HepG2 (cell line): ENCODE results near the gene RNF38. TPM values are rescaled to one million over a fixed set of nuclear protein-coding genes. Genes with fewer than 3 reads are reported as not detected.
A peak's percentile ranks its signal among the peaks of the same experiment; 100 is the strongest.

Experiments
- ARHGAP35 ChIP-seq: sonication (generic); formaldehyde crosslinking; IDR thresholded peaks from 2 replicates; pipeline ENCODE4 v1.9.0; 2022; ENCODE audit warnings: mild to moderate bottlenecking, inconsistent platforms, moderate library complexity, missing genetic modification reagents, borderline replicate concordance
- DRAP1 ChIP-seq: IDR thresholded peaks from 2 replicates; pipeline ENCODE4 v1.6.1; 2016; ENCODE audit warnings: missing genetic modification reagents, missing compliant biosample characterization
- GABPA ChIP-seq, 2 experiments: IDR thresholded peaks; 2 replicates each; pipeline ENCODE4 v1.6.1; 2011 to 2016; ENCODE audit warnings: low read depth in 2 of 2, low read length in 1 of 2, missing biosample characterization in 1 of 2, missing genetic modification characterization in 1 of 2
- HCFC1 ChIP-seq: fragments of 150-350 bp; IDR thresholded peaks from 2 replicates; pipeline ENCODE4 v1.6.1; 2014; ENCODE audit warnings: low read depth, low read length
- HNF1B ChIP-seq: sonication (generic); formaldehyde crosslinking; IDR thresholded peaks from 2 replicates; pipeline ENCODE4 v1.5.1; 2020; ENCODE audit warnings: mild to moderate bottlenecking, moderate library complexity, missing genetic modification reagents
- MAF1 ChIP-seq: sonication (generic); formaldehyde crosslinking; IDR thresholded peaks from 2 replicates; pipeline ENCODE4 v1.5.0; 2020; ENCODE audit warnings: missing genetic modification reagents, borderline replicate concordance
- NCOR1 ChIP-seq: fragments of 200-600 bp; sonication (generic); IDR thresholded peaks from 2 replicates; pipeline ENCODE4 v1.7.0; 2017; ENCODE audit warnings: antibody characterized with exemption, low read length, borderline replicate concordance
- RXRB ChIP-seq: IDR thresholded peaks from 2 replicates; pipeline ENCODE4 v1.6.1; 2016; ENCODE audit warnings: borderline replicate concordance, missing genetic modification reagents, missing compliant biosample characterization
- SATB2 ChIP-seq: sonication (generic); formaldehyde crosslinking; IDR thresholded peaks from 2 replicates; pipeline ENCODE4 v1.5.0; 2020; ENCODE audit warnings: missing genetic modification reagents
- SOX13 ChIP-seq, 3 experiments: fragments of 450-650 bp in 1 of 3; sonication (generic) in 1 of 3; formaldehyde crosslinking in 1 of 3; IDR thresholded peaks in 2 of 3; conservative IDR thresholded peaks in 1 of 3; 2 replicates each; pipeline versions ENCODE4 v1.5.0 to v1.6.1; 2016 to 2020; ENCODE audit warnings: antibody characterized with exemption in 1 of 3, mild to moderate bottlenecking in 1 of 3, missing compliant biosample characterization in 1 of 3, missing genetic modification reagents in 1 of 3, moderate library complexity in 1 of 3
- SOX5 ChIP-seq: IDR thresholded peaks from 2 replicates; pipeline ENCODE4 v1.6.1; 2016; ENCODE audit warnings: borderline replicate concordance
- ZNF326 ChIP-seq: sonication (generic); formaldehyde crosslinking; IDR thresholded peaks from 2 replicates; pipeline ENCODE4 v1.4.0; 2020; ENCODE audit warnings: missing genetic modification reagents, borderline replicate concordance
- ZNF431 ChIP-seq: sonication (generic); formaldehyde crosslinking; IDR thresholded peaks from 2 replicates; pipeline ENCODE4 v1.9.0; 2022; ENCODE audit warnings: missing genetic modification reagents, low read depth, mild to moderate bottlenecking, borderline replicate concordance
- ZNF589 ChIP-seq: sonication (generic); formaldehyde crosslinking; conservative IDR thresholded peaks from 2 replicates; pipeline ENCODE4 v1.8.0; 2022; ENCODE audit warnings: mild to moderate bottlenecking, moderate library complexity, missing genetic modification reagents
- ZNF607 ChIP-seq: sonication (generic); formaldehyde crosslinking; IDR thresholded peaks from 2 replicates; pipeline ENCODE4 v1.5.1; 2020; ENCODE audit warnings: missing genetic modification reagents, mild to moderate bottlenecking, borderline replicate concordance
- ZNF614 ChIP-seq: IDR thresholded peaks from 2 replicates; pipeline ENCODE4 v1.6.1; 2018; ENCODE audit warnings: missing biosample characterization, missing genetic modification reagents, inconsistent platforms, borderline replicate concordance
- ZNF766 ChIP-seq: sonication (generic); formaldehyde crosslinking; IDR thresholded peaks from 2 replicates; pipeline ENCODE4 v1.5.0; 2020; ENCODE audit warnings: missing genetic modification reagents, borderline replicate concordance
- polyA plus RNA-seq, 8 experiments: library from polyadenylated mRNA; depleted of rRNA in 3 of 8; stranded (reverse) in 7 of 8; unstranded in 1 of 8; fragments of >200 nt; fragmentation: Illumina TruSeq in 4 of 8; extraction: Trizol in 4 of 8; gene quantifications; 2 replicates each; pipeline versions ENCODE4 v1.2.1 to v1.2.3, GENCODE V29; 2011 to 2016; ENCODE audit warnings: low read depth in 4 of 8, missing spikeins in 1 of 8, mixed read lengths in 1 of 8; ENCODE audit not compliant: insufficient read depth in 1 of 8
- total RNA-seq, 5 experiments: library from RNA; depleted of rRNA; stranded (reverse); fragments of >200 nt; fragmentation: Illumina TruSeq; extraction: Trizol; gene quantifications; 2 replicates each; pipeline ENCODE4 v1.2.3, GENCODE V29; 2016; ENCODE audit warnings: low read depth in 1 of 5
- TF ChIP-seq, protein P1 (sequence below): sonication (generic); formaldehyde crosslinking; IDR thresholded peaks from 2 replicates; pipeline ENCODE4 v1.4.0; 2020; ENCODE audit warnings: missing genetic modification reagents, borderline replicate concordance
- TF ChIP-seq, protein P2 (sequence below): IDR thresholded peaks from 2 replicates; pipeline ENCODE4 v1.6.1; 2016; ENCODE audit warnings: missing compliant biosample characterization, missing genetic modification reagents, borderline replicate concordance
- TF ChIP-seq, protein P3 (sequence below), 2 experiments: sonication (generic) in 1 of 2; formaldehyde crosslinking in 1 of 2; IDR thresholded peaks; 2 replicates each; pipeline versions ENCODE4 v1.4.0 to v1.6.1; 2018 to 2020; ENCODE audit warnings: missing genetic modification reagents in 2 of 2, borderline replicate concordance in 1 of 2, low read depth in 1 of 2, mild to moderate bottlenecking in 1 of 2, missing biosample characterization in 1 of 2

Gene RNF38
- total and polyA plus RNA-seq, 2 of the 13 experiments (the other 11 are each of a cell fraction or from before 2014, with no cell fraction given): 9.1 to 32.1 TPM

- TF ChIP-seq, protein P1, sequence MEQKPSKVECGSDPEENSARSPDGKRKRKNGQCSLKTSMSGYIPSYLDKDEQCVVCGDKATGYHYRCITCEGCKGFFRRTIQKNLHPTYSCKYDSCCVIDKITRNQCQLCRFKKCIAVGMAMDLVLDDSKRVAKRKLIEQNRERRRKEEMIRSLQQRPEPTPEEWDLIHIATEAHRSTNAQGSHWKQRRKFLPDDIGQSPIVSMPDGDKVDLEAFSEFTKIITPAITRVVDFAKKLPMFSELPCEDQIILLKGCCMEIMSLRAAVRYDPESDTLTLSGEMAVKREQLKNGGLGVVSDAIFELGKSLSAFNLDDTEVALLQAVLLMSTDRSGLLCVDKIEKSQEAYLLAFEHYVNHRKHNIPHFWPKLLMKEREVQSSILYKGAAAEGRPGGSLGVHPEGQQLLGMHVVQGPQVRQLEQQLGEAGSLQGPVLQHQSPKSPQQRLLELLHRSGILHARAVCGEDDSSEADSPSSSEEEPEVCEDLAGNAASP (CRISPR knock-in tag): no peak
- TF ChIP-seq HNF1B: peak; percentile 62; the same call in 1 of the 2 replicates
- TF ChIP-seq SATB2 (CRISPR knock-in tag): no peak
- TF ChIP-seq ZNF431 (CRISPR knock-in tag): no peak
- TF ChIP-seq ARHGAP35 (CRISPR knock-in tag): no peak
- no peak for TF ChIP-seq ZNF326
- TF ChIP-seq DRAP1: peak; percentile 17; the same call in 1 of the 2 replicates
- no peak for TF ChIP-seq ZNF589
- TF ChIP-seq ZNF766: no peak
- TF ChIP-seq, protein P2, sequence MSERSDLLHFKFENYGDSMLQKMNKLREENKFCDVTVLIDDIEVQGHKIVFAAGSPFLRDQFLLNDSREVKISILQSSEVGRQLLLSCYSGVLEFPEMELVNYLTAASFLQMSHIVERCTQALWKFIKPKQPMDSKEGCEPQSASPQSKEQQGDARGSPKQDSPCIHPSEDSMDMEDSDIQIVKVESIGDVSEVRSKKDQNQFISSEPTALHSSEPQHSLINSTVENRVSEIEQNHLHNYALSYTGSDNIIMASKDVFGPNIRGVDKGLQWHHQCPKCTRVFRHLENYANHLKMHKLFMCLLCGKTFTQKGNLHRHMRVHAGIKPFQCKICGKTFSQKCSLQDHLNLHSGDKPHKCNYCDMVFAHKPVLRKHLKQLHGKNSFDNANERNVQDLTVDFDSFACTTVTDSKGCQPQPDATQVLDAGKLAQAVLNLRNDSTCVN (CRISPR knock-in tag): no peak
- peak; percentile 50; the same call in 1 of the 2 replicates for TF ChIP-seq SOX5 (CRISPR knock-in tag)
- TF ChIP-seq MAF1 (CRISPR knock-in tag): no peak
- no peak for TF ChIP-seq SOX13 (IDR thresholded peaks at IDR 0.05)
- TF ChIP-seq SOX13 (CRISPR knock-in tag; conservative IDR thresholded peaks at IDR 0.05 in 1 of 2, IDR thresholded peaks at IDR 0.05 in 1 of 2): peak in 1 of 2 experiments; percentile 5; a peak in 1 of 4 replicates
- no peak for TF ChIP-seq GABPA (IDR thresholded peaks at IDR 0.05; ENCODE audit: low read depth, low read length)
- peak; percentile 74 for TF ChIP-seq GABPA (CRISPR knock-in tag; IDR thresholded peaks at IDR 0.05; ENCODE audit: low read depth)
- TF ChIP-seq NCOR1: no peak
- peak; percentile 86; the same call in 1 of the 2 replicates for TF ChIP-seq ZNF614
- TF ChIP-seq HCFC1: no peak
- TF ChIP-seq, protein P3, sequence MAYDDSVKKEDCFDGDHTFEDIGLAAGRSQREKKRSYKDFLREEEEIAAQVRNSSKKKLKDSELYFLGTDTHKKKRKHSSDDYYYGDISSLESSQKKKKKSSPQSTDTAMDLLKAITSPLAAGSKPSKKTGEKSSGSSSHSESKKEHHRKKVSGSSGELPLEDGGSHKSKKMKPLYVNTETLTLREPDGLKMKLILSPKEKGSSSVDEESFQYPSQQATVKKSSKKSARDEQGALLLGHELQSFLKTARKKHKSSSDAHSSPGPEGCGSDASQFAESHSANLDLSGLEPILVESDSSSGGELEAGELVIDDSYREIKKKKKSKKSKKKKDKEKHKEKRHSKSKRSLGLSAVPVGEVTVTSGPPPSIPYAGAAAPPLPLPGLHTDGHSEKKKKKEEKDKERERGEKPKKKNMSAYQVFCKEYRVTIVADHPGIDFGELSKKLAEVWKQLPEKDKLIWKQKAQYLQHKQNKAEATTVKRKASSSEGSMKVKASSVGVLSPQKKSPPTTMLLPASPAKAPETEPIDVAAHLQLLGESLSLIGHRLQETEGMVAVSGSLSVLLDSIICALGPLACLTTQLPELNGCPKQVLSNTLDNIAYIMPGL (CRISPR knock-in tag; IDR thresholded peaks at IDR 0.05; ENCODE audit: borderline replicate concordance in 1 of 2, low read depth in 1 of 2): 0 out of 4 replicates have a peak, but pooled peaks of 1 of the 2 experiments have one; percentile 16
- TF ChIP-seq ZNF607 (CRISPR knock-in tag): peak; percentile 16; the same call in 1 of the 2 replicates
- peak; percentile 47; the same call in 1 of the 2 replicates for TF ChIP-seq RXRB (CRISPR knock-in tag)
Observed at GRCh38 chr9:36306471-36307306, 93.4 kb downstream of the RNF38 start (continued).
